Kidney (tissue), 14 donors: Measurements from ENCODE around the gene PPFIA1. TPM values are rescaled to one million over a fixed set of nuclear protein-coding genes. Genes with fewer than 3 reads are reported as not detected.
A peak's percentile ranks its signal among the peaks of the same experiment; 100 is the strongest.

ENCODE experiments used
- DNase-seq, 5 donors: peaks; one replicate each; pipeline ENCODE4 v3.0.0-alpha.2; 2013 to 2020
- FAIRE-seq: peaks from 2 replicates; lab custom pipeline; 2012; peaks lifted over from hg19 to GRCh38; lab: Jason Lieb, UNC
- H3K27ac ChIP-seq, 2 donors: one replicate each; pipeline ENCODE4 v1.7.0; 2013; ENCODE audit warnings: low read depth in 2 of 2, low read length in 2 of 2, inconsistent platforms in 1 of 2
- H3K27me3 ChIP-seq: one replicate; pipeline ENCODE4 v1.7.1; 2013; ENCODE audit warnings: low read length, inconsistent platforms; ENCODE audit not compliant: control insufficient read depth, insufficient read depth
- H3K36me3 ChIP-seq, 3 donors: one replicate each; pipeline versions ENCODE4 v1.7.0 to v1.7.1; 2013; ENCODE audit warnings: low read length in 3 of 3, control low read depth in 1 of 3, inconsistent platforms in 1 of 3; ENCODE audit not compliant: insufficient read depth in 3 of 3, control insufficient read depth in 2 of 3
- H3K4me1 ChIP-seq, 3 donors: one replicate each; pipeline versions ENCODE4 v1.7.0 to v1.7.1; 2013; ENCODE audit warnings: low read length in 3 of 3, inconsistent platforms in 1 of 3, low read depth in 1 of 3; ENCODE audit not compliant: control insufficient read depth in 2 of 3, insufficient read depth in 2 of 3
- H3K4me3 ChIP-seq, 3 donors: one replicate each; pipeline versions ENCODE4 v1.7.0 to v1.8.1; 2013; ENCODE audit warnings: low read length in 3 of 3, control low read depth in 1 of 3, inconsistent platforms in 1 of 3
- H3K9ac ChIP-seq, 3 donors: one replicate each; pipeline versions ENCODE4 v1.7.0 to v1.7.1; 2013; ENCODE audit warnings: low read length in 3 of 3, control low read depth in 1 of 3, inconsistent platforms in 1 of 3
- H3K9me3 ChIP-seq, 3 donors: one replicate each; pipeline versions ENCODE4 v1.7.0 to v1.7.1; 2013; ENCODE audit warnings: low read length in 3 of 3, control low read depth in 1 of 3, inconsistent platforms in 1 of 3; ENCODE audit not compliant: control insufficient read depth in 2 of 3, insufficient read depth in 1 of 3
- CTCF ChIP-seq: IDR thresholded peaks from 3 replicates; pipeline ENCODE4 v1.5.1; 2012; ENCODE audit warnings: mild to moderate bottlenecking, moderate library complexity, borderline replicate concordance; ENCODE audit not compliant: insufficient read depth; ENCODE audit errors: extremely low read depth
- intact Hi-C: fragments of 100-400 bp; cut with DNase I; formaldehyde crosslinking; loops from one replicate; pipeline ENCODE4 v1.11.1; 2022
- polyA plus RNA-seq: library from polyadenylated mRNA; stranded (reverse); fragments of 350-450 nt; fragmentation: Illumina TruSeq; extraction: RNeasy Lipid Tissue Mini Kit (QIAGEN cat#74804); gene quantifications from one replicate; pipeline ENCODE4 v1.2.3, GENCODE V29; 2014; ENCODE audit warnings: low read depth, low replicate concordance; ENCODE audit not compliant: insufficient read depth
- total RNA-seq: library from RNA; stranded (reverse); fragmentation: NEBNext Ultra II Directional; extraction: Animal tissue kit (Norgen Biotek cat#: 25700); gene quantifications from one replicate; pipeline ENCODE4 v1.2.1, GENCODE V29; 2021
- donor health status: control.
- donor health status: control.
- donor health status: control.
- donor health status: control.
- donor health status: control.
- donor health status: DM: yes; HTN: yes; CAD: no.
- donor health status: Normal renal cell carcinoma (clear cell type).

Gene PPFIA1
- total and polyA plus RNA-seq, 2 donors from 2014 or later: 19.1 to 53.0 TPM

DNA sequence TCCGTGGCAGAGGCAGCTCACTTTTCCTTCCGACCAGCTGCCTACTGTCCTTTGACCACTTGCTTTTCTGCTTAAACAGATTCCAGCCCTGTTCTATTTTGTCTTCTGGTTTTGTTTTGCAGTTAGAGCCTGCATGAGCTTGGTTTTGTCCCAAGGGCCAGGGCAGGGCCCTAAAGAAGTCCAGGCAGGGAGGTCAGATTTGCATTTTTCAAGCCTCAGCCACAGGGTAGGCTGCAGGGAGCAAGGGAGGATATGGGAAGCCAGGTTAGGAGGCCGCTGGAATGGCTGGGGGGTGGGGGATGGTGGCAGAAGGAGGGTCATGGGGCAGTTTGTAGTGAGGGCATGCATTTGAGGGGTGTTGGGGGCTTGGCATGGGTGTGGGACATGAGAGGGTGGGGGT, 44.3 kb upstream of the PPFIA1 start:
- H3K27me3 ChIP-seq: no peaks in the 10 kb centered on the region
- no peaks in the 10 kb centered on the region for H3K36me3 ChIP-seq
- intact Hi-C loops: no loop called here
- no peak overlapping the region for H3K4me3 ChIP-seq
- FAIRE-seq (no peak), DNase-seq (no peak)
- no peak overlapping the region for H3K9ac ChIP-seq
- peak overlapping the region in 1 of 2 donors; percentile 23 for H3K27ac ChIP-seq
- TF ChIP-seq CTCF: no peak
- H3K9me3 ChIP-seq: no peaks in the 10 kb centered on the region
- H3K4me1 ChIP-seq: peaks cover 0 to 6% (median 0%) of the 10 kb centered on the region in 3 donors

GRCh38 chr11:70226967-70227366, 43.5 kb upstream of the PPFIA1 start:
- FAIRE-seq (no peak), DNase-seq (no peak)
- no peaks in the 10 kb centered on the region for H3K27me3 ChIP-seq
- H3K4me3 ChIP-seq: no peak overlapping the region
- H3K36me3 ChIP-seq: no peaks in the 10 kb centered on the region
- H3K9me3 ChIP-seq: no peaks in the 10 kb centered on the region
- intact Hi-C loops: no loop called here
- no peak overlapping the region for H3K9ac ChIP-seq
- TF ChIP-seq CTCF: no peak
- peaks cover 0 to 6% (median 0%) of the 10 kb centered on the region in 3 donors for H3K4me1 ChIP-seq
- no peak overlapping the region for H3K27ac ChIP-seq

DNA sequence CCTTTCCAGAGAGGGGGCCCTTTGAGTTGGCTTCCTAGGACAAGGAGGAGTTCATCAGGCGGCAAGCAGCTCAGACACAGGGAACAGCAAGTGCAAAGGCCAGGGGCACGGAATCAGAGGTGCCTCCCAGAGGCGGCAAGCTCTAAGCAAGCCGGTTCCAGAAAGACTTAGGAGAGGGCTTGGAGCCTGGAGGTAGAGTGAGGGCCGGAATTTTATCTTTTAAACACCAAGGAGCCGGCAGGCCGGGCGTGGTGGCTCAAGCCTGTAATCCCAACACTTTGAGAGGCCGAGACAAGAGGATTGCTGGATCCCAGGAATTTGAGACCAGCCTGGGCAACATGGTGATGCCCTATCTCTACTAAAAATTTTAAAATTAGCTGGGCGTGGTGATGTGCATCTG, 40.8 kb upstream of the PPFIA1 start:
- Histone ChIP-seq H3K27me3 (no peaks in the 10 kb centered on the region), H3K27ac (no peak overlapping the region), H3K4me3 (no peak overlapping the region), H3K36me3 (no peaks in the 10 kb centered on the region), H3K9ac (no peak overlapping the region), H3K4me1 (peaks cover 0 to 6% (median 0%) of the 10 kb centered on the region in 3 donors), H3K9me3 (no peaks in the 10 kb centered on the region)
- DNase-seq (peak in 1 of 5 donors; percentile 38), FAIRE-seq (no peak)
- TF ChIP-seq CTCF: no peak
- intact Hi-C loops: no loop called here
